Measurements from ENCODE around the gene TOMM6. TPM values are rescaled to one million over a fixed set of nuclear protein-coding genes. Genes with fewer than 3 reads are reported as not detected.

Gene TOMM6
- total RNA-seq, 8 experiments from 2014 or later, result 180 to 286 (median 234) TPM

- in situ Hi-C loops (cut with MboI; ENCODE audit: low pct_unique_long_range_greater_than_20kb in 2 of 9, low sequenced_read_pairs in 9 of 9, unreplicated experiment in 9 of 9), result no loop called here
- H3K4me3 ChIP-seq, result no peak overlapping the region
- peaks cover 0 to 2% of the 10 kb centered on the region in 2 donors for H3K4me1 ChIP-seq (replicated peaks in 1 of 2)
- 79 to 95% (median 93%) methylated on average over 4 to 7 of the region's 8 CpGs; no CpG with 5 or more reads in 7 of the 10 experiments for WGBS, 10 experiments
- H3K27ac ChIP-seq, result no peak overlapping the region
- ATAC-seq (replicated peaks in 6 of 8), result no peak
Measured at GRCh38 chr6:41769376-41769775, 18.1 kb upstream of the TOMM6 start.

GRCh38 chr6:41770381-41771057 lies 17.0 kb upstream of the TOMM6 start:
- in situ Hi-C loops (cut with MboI; ENCODE audit: low pct_unique_long_range_greater_than_20kb in 2 of 9, low sequenced_read_pairs in 9 of 9, unreplicated experiment in 9 of 9), result loop anchor here in 1 of 9 experiments (10.0 kb wide), 1 partner anchor 274 kb away; no protein-coding TSS in a partner anchor
- ATAC-seq (replicated peaks in 6 of 8), result no peak
- 80 to 100% (median 80%) methylated on average over 1 to 3 of the region's 30 CpGs; no CpG with 5 or more reads in 7 of the 10 experiments for WGBS, 10 experiments

GRCh38 chr6:41771058-41771983 lies 16.2 kb upstream of the TOMM6 start:
- Histone ChIP-seq H3K27ac (no peak overlapping the region), H3K4me3 (no peak overlapping the region), H3K4me1 (replicated peaks in 1 of 2) (peaks cover 0 to 2% of the 10 kb centered on the region in 2 donors)
- in situ Hi-C loops (cut with MboI; ENCODE audit: low pct_unique_long_range_greater_than_20kb in 2 of 9, low sequenced_read_pairs in 9 of 9, unreplicated experiment in 9 of 9), result loop anchor here in 1 of 9 experiments (10.0 kb wide), 1 partner anchor 273 kb away; no protein-coding TSS in a partner anchor
- WGBS, 10 experiments, result 50 to 91% (median 80%) methylated on average over 2 to 12 of the region's 29 CpGs; no CpG with 5 or more reads in 3 of the 10 experiments
- ATAC-seq (replicated peaks in 6 of 8), result peak in 2 of 8 experiments; percentile 4 to 9

More at GRCh38 chr6:41770381-41771057, 17.0 kb upstream of the TOMM6 start:
- no peak overlapping the region for H3K27ac ChIP-seq
- H3K4me1 ChIP-seq (replicated peaks in 1 of 2), result peaks cover 0 to 2% of the 10 kb centered on the region in 2 donors
- H3K4me3 ChIP-seq, result no peak overlapping the region

- 60 to 88% (median 81%) methylated on average over 1 to 3 of the region's 3 CpGs; no CpG with 5 or more reads in 4 of the 10 experiments for WGBS, 10 experiments
- peaks cover 6 to 7% of the 10 kb centered on the region in 2 donors for H3K4me1 ChIP-seq (replicated peaks in 1 of 2)
- no peak overlapping the region for H3K4me3 ChIP-seq
- ATAC-seq (replicated peaks in 6 of 8), result no peak
- in situ Hi-C loops (cut with MboI; ENCODE audit: low pct_unique_long_range_greater_than_20kb in 2 of 9, low sequenced_read_pairs in 9 of 9, unreplicated experiment in 9 of 9), result loop anchor here in 7 of 9 experiments (10.0 to 25.0 kb wide), 3 partner anchors 137 to 270 kb away; partner anchors contain the start of genes BYSL (in 1 of the 7) and MED20 (in 1 of the 7)
- H3K27ac ChIP-seq, result no peak overlapping the region
Measured at GRCh38 chr6:41774841-41775240, 12.7 kb upstream of the TOMM6 start.

- H3K27ac ChIP-seq, result no peak overlapping the region
- no peak overlapping the region for H3K4me3 ChIP-seq
- no peak for ATAC-seq (replicated peaks in 6 of 8)
- in situ Hi-C loops (cut with MboI; ENCODE audit: low pct_unique_long_range_greater_than_20kb in 2 of 9, low sequenced_read_pairs in 9 of 9, unreplicated experiment in 9 of 9), result loop anchor here in 7 of 9 experiments (10.0 to 25.0 kb wide), 3 partner anchors 137 to 269 kb away; partner anchors contain the start of genes BYSL (in 1 of the 7) and MED20 (in 1 of the 7)
- 50 to 92% (median 78%) methylated on average over 1 to 3 of the region's 13 CpGs; no CpG with 5 or more reads in 7 of the 10 experiments for WGBS, 10 experiments
- H3K4me1 ChIP-seq (replicated peaks in 1 of 2), result peaks cover 6 to 7% of the 10 kb centered on the region in 2 donors
Measured at GRCh38 chr6:41775293-41775882, 12.1 kb upstream of the TOMM6 start.

- Histone ChIP-seq H3K4me3 (no peak overlapping the region), H3K4me1 (replicated peaks in 1 of 2) (peaks cover 6 to 10% of the 10 kb centered on the region in 2 donors), H3K27ac (no peak overlapping the region)
- in situ Hi-C loops (cut with MboI; ENCODE audit: low pct_unique_long_range_greater_than_20kb in 2 of 9, low sequenced_read_pairs in 9 of 9, unreplicated experiment in 9 of 9), result loop anchor here in 7 of 9 experiments (10.0 to 25.0 kb wide), 3 partner anchors 135 to 267 kb away; partner anchors contain the start of genes BYSL (in 1 of the 7) and MED20 (in 1 of the 7)
- peak in 2 of 8 experiments; percentile 5 to 6 for ATAC-seq (replicated peaks in 6 of 8)
- 86 to 100% (median 97%) methylated on average over 1 to 5 of the region's 5 CpGs; no CpG with 5 or more reads in 6 of the 10 experiments for WGBS, 10 experiments
Measured at GRCh38 chr6:41777551-41778285, 9.8 kb upstream of the TOMM6 start.

- no peak for ATAC-seq (replicated peaks in 6 of 8)
- in situ Hi-C loops (cut with MboI; ENCODE audit: low pct_unique_long_range_greater_than_20kb in 2 of 9, low sequenced_read_pairs in 9 of 9, unreplicated experiment in 9 of 9), result loop anchor here in 7 of 9 experiments (10.0 to 25.0 kb wide), 3 partner anchors 133 to 266 kb away; partner anchors contain the start of genes BYSL (in 1 of the 7) and MED20 (in 1 of the 7)
- H3K27ac ChIP-seq, result peak overlapping the region in 1 of 2 donors; percentile 32
- WGBS, 10 experiments, result 26 to 40% methylated on average over 5 to 6 of the region's 6 CpGs; no CpG with 5 or more reads in 8 of the 10 experiments
- peaks cover 6 to 10% of the 10 kb centered on the region in 2 donors for H3K4me1 ChIP-seq (replicated peaks in 1 of 2)
- peak overlapping the region; percentile 44 to 68 (median 65) for H3K4me3 ChIP-seq
Measured at GRCh38 chr6:41778895-41779294, 8.6 kb upstream of the TOMM6 start.

- WGBS, 10 experiments, result 0% methylated on average over 1 of the region's 16 CpGs; no CpG with 5 or more reads in 9 of the 10 experiments
- peaks cover 6 to 10% of the 10 kb centered on the region in 2 donors for H3K4me1 ChIP-seq (replicated peaks in 1 of 2)
- in situ Hi-C loops (cut with MboI; ENCODE audit: low pct_unique_long_range_greater_than_20kb in 2 of 9, low sequenced_read_pairs in 9 of 9, unreplicated experiment in 9 of 9), result loop anchor here in 7 of 9 experiments (10.0 to 25.0 kb wide), 3 partner anchors 133 to 265 kb away; partner anchors contain the start of genes BYSL (in 1 of the 7) and MED20 (in 1 of the 7)
Measured at GRCh38 chr6:41779336-41779735, 8.2 kb upstream of the TOMM6 start.

GRCh38 chr6:41779788-41780550 lies 7.5 kb upstream of the TOMM6 start, which contains the start of gene FRS3:
Gene FRS3, minus strand, starts transcription at chr6:41779900. Its CDS starts 2,913 bp downstream, at chr6:41776987.
- WGBS, 10 experiments, result no CpG with 5 or more reads among the region's 73 CpGs
- in situ Hi-C loops (cut with MboI; ENCODE audit: low pct_unique_long_range_greater_than_20kb in 2 of 9, low sequenced_read_pairs in 9 of 9, unreplicated experiment in 9 of 9), result loop anchor here in 7 of 9 experiments (10.0 to 25.0 kb wide), 3 partner anchors 132 to 265 kb away; partner anchors contain the start of genes BYSL (in 1 of the 7) and MED20 (in 1 of the 7)
- Histone ChIP-seq H3K4me1 (replicated peaks in 1 of 2) (peaks cover 6 to 10% of the 10 kb centered on the region in 2 donors), H3K4me3 (peak within 1 kb of the TSS; percentile 44 to 68 (median 65)), H3K27ac (peak within 1 kb of the TSS; percentile 5 to 32)
- ATAC-seq (replicated peaks in 6 of 8), result peak; percentile 83 to 98 (median 96)

More at GRCh38 chr6:41779336-41779735, 8.2 kb upstream of the TOMM6 start:
- ATAC-seq (replicated peaks in 6 of 8), result no peak
- peak overlapping the region; percentile 44 to 68 (median 65) for H3K4me3 ChIP-seq
- H3K27ac ChIP-seq, result peak overlapping the region; percentile 5 to 32

GRCh38 chr6:41780551-41781365 lies 6.7 kb upstream of the TOMM6 start, which contains the start of gene PRICKLE4:
Gene PRICKLE4, plus strand, starts transcription at chr6:41780782. Its CDS starts 2,692 bp downstream, at chr6:41783474.
- in situ Hi-C loops (cut with MboI; ENCODE audit: low pct_unique_long_range_greater_than_20kb in 2 of 9, low sequenced_read_pairs in 9 of 9, unreplicated experiment in 9 of 9), result loop anchor here in 6 of 9 experiments (10.0 to 25.0 kb wide), 3 partner anchors 132 to 264 kb away; partner anchors contain the start of genes BYSL (in 1 of the 6) and MED20 (in 1 of the 6)
- peak in 7 of 8 experiments; percentile 0 to 7 (median 5) for ATAC-seq (replicated peaks in 6 of 8)
- Histone ChIP-seq H3K4me1 (replicated peaks in 1 of 2) (peaks cover 8 to 12% of the 10 kb centered on the region in 2 donors), H3K4me3 (peak within 1 kb of the TSS; percentile 44 to 68 (median 65)), H3K27ac (peak within 1 kb of the TSS; percentile 5 to 32)
- WGBS, 10 experiments, result 2 to 18% methylated on average over 2 to 7 of the region's 36 CpGs; no CpG with 5 or more reads in 8 of the 10 experiments

All from motor neuron (in vitro differentiated cells).